Natural killer cell (primary cell): ENCODE data around the gene C10orf67. TPM values are rescaled to one million over a fixed set of nuclear protein-coding genes. Genes with fewer than 3 reads are reported as not detected.

Experiments
- ATAC-seq, 3 donors: fragments of 150-1000 bp in 2 of 3; fragments of 200-7000 bp in 1 of 3; cut with Tn5 transposase; 1 replicate in 1 of 3; 2 replicates in 2 of 3; pipeline ENCODE4 v1.10.0; 2021; ENCODE audit warnings: mild to moderate bottlenecking in 2 of 3, moderate library complexity in 2 of 3
- DNase-seq, 2 donors: peaks; one replicate each; pipeline versions ENCODE4 v3.0.0 to v3.0.0-alpha.2; 2013 to 2021; ENCODE audit warnings: mixed read lengths in 1 of 2
- H3K27ac ChIP-seq: one replicate; pipeline ENCODE4 v1.5.1; 2013; ENCODE audit warnings: mild to moderate bottlenecking, low read length
- H3K27me3 ChIP-seq: one replicate; pipeline ENCODE4 v1.6.1; 2013; ENCODE audit warnings: low read length; ENCODE audit not compliant: control insufficient read depth, insufficient read depth
- H3K36me3 ChIP-seq: one replicate; pipeline ENCODE4 v1.6.1; 2013; ENCODE audit warnings: low read length; ENCODE audit not compliant: control insufficient read depth, insufficient read depth
- H3K4me1 ChIP-seq: one replicate; pipeline ENCODE4 v1.6.1; 2013; ENCODE audit warnings: low read length; ENCODE audit not compliant: control insufficient read depth, insufficient read depth
- H3K4me3 ChIP-seq: one replicate; pipeline ENCODE4 v1.5.1; 2013; ENCODE audit warnings: low read length
- H3K9me3 ChIP-seq: one replicate; pipeline ENCODE4 v1.6.1; 2013; ENCODE audit warnings: low read length; ENCODE audit not compliant: control insufficient read depth, insufficient read depth
- H3K27ac Mint-ChIP-seq, 2 donors: one replicate each; pipeline ENCODE4 v1.8.0; 2022; ENCODE audit warnings: mild to moderate bottlenecking in 2 of 2, mixed read lengths in 2 of 2, moderate library complexity in 1 of 2
- H3K27me3 Mint-ChIP-seq, 2 donors: one replicate each; pipeline ENCODE4 v1.8.0; 2022; ENCODE audit warnings: low read depth in 2 of 2, mixed read lengths in 2 of 2
- H3K36me3 Mint-ChIP-seq: one replicate; pipeline ENCODE4 v1.8.0; 2022; ENCODE audit warnings: mixed read lengths
- H3K4me1 Mint-ChIP-seq, 2 donors: one replicate each; pipeline ENCODE4 v1.8.0; 2022; ENCODE audit warnings: mixed read lengths in 2 of 2
- H3K4me3 Mint-ChIP-seq: one replicate; pipeline ENCODE4 v1.8.0; 2022; ENCODE audit warnings: mild to moderate bottlenecking, moderate library complexity, mixed read lengths
- H3K9me3 Mint-ChIP-seq, 2 donors: one replicate each; pipeline ENCODE4 v1.8.0; 2022; ENCODE audit warnings: mixed read lengths in 2 of 2
- WGBS: methylation state at CpG from one replicate; pipeline ENCODE4 v1.1.7; 2013; ENCODE audit warnings: missing lambda C conversion rate; ENCODE audit not compliant: insufficient coverage; 5-methylcytosine and 5-hydroxymethylcytosine counted together
- intact Hi-C: fragments of 100-400 bp; cut with micrococcal nuclease; formaldehyde crosslinking; loops from one replicate; pipeline ENCODE4 v1.14.2; 2022
- total RNA-seq, 4 donors: library from RNA; stranded (reverse); fragments of 120-200 nt in 1 of 4; gene quantifications; one replicate each; pipeline versions ENCODE4 v1.2.3 to v1.2.4, GENCODE V29; 2013 to 2022
- TF ChIP-seq, protein P1 (sequence below): fragments of 200-600 bp; IDR thresholded peaks from one replicate; pipeline ENCODE4 v1.8.0; 2022; ENCODE audit warnings: antibody characterized with exemption

The C10orf67 gene
- total RNA-seq, 3 donors from 2014 or later (not counting 1 experiment from before 2014, with no cell fraction given), result not detected

DNA sequence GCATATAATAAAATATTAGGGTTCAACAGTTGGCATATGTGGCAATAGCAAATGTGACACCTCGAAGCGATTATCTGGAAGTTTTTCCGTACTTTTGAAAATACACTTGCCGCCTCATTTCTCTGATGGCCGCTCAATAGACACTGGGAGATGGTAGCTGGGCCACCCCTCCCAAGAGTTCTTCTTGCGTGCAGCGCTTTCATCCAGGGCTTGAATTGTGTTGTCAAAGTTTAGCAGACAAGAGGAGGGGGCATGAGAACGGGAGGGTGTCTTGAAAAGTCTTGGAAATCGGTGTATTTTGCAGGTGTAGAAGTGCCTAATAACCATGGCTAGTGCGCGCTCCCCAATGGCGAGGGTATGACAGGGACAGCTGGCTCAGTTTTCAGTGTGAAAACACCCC is 144.0 kb downstream of the C10orf67 start:
- Histone ChIP-seq H3K9me3 (no peaks in the 10 kb centered on the region), H3K27me3 (peaks cover 39% of the 10 kb centered on the region), H3K27ac (no peak overlapping the region), H3K4me1 (no peaks in the 10 kb centered on the region), H3K36me3 (no peaks in the 10 kb centered on the region), H3K4me3 (no peak overlapping the region)
- DNase-seq (no peak), ATAC-seq (no peak)
- H3K4me1 Mint-ChIP-seq, result no peaks in the 10 kb centered on the region
- TF ChIP-seq, protein P1, sequence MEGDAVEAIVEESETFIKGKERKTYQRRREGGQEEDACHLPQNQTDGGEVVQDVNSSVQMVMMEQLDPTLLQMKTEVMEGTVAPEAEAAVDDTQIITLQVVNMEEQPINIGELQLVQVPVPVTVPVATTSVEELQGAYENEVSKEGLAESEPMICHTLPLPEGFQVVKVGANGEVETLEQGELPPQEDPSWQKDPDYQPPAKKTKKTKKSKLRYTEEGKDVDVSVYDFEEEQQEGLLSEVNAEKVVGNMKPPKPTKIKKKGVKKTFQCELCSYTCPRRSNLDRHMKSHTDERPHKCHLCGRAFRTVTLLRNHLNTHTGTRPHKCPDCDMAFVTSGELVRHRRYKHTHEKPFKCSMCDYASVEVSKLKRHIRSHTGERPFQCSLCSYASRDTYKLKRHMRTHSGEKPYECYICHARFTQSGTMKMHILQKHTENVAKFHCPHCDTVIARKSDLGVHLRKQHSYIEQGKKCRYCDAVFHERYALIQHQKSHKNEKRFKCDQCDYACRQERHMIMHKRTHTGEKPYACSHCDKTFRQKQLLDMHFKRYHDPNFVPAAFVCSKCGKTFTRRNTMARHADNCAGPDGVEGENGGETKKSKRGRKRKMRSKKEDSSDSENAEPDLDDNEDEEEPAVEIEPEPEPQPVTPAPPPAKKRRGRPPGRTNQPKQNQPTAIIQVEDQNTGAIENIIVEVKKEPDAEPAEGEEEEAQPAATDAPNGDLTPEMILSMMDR, result no peak
- H3K27me3 Mint-ChIP-seq, result peaks cover 60 to 84% of the 10 kb centered on the region in 2 donors
- intact Hi-C loops, result no loop called here
- no peaks in the 10 kb centered on the region for H3K9me3 Mint-ChIP-seq
- no peak overlapping the region for H3K27ac Mint-ChIP-seq
- H3K36me3 Mint-ChIP-seq, result no peaks in the 10 kb centered on the region
- WGBS, result 12% methylated on average over 12 of the region's 12 CpGs
- H3K4me3 Mint-ChIP-seq, result no peak overlapping the region

DNA sequence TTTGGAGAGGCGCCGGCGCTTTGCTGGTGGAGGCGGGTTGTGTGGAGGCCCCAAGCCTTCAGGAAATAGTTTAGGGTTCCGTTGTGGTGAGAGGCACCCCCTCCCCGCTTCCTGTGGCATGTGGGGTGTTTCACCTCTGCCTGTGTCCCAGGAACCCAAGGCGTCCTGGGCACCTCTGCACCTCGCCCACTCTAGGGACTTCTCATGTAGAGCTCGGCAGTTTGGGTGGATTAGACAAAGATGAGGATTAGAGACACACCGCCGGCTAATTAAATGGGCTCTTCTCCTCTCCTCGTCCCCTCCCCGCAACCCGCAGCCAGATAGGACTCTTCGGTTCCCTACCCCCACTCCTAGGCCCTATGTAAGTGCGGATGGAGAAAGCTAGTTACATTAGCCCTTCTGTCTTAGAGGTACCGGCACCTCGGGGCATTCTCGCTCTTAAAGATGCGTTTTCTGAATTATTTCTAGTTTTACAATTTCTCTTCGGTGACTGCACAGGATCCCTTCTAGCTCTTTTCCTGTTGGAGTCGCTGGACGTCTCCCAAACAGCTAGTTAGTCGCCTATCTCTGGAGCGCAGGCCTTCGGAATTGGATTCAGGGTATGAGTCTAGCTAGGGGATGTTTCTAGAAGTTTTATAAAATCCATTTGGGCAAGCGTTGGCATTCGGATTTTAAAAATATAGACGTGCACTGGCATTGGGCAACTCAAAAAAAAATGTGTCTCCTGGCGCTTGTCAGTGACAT is 144.7 kb downstream of the C10orf67 start:
- Histone ChIP-seq H3K4me1 (no peaks in the 10 kb centered on the region), H3K36me3 (no peaks in the 10 kb centered on the region), H3K4me3 (no peak overlapping the region), H3K27ac (no peak overlapping the region), H3K27me3 (peaks cover 40% of the 10 kb centered on the region), H3K9me3 (no peaks in the 10 kb centered on the region)
- Mint-ChIP-seq H3K27ac (no peak overlapping the region), H3K36me3 (no peaks in the 10 kb centered on the region), H3K27me3 (peaks cover 64 to 84% of the 10 kb centered on the region in 2 donors), H3K4me3 (no peak overlapping the region), H3K4me1 (no peaks in the 10 kb centered on the region), H3K9me3 (no peaks in the 10 kb centered on the region)
- WGBS, result 3% methylated on average over 29 of the region's 30 CpGs
- DNase-seq (no peak), ATAC-seq (no peak)
- intact Hi-C loops, result no loop called here
- TF ChIP-seq, protein P1, result no peak

DNA sequence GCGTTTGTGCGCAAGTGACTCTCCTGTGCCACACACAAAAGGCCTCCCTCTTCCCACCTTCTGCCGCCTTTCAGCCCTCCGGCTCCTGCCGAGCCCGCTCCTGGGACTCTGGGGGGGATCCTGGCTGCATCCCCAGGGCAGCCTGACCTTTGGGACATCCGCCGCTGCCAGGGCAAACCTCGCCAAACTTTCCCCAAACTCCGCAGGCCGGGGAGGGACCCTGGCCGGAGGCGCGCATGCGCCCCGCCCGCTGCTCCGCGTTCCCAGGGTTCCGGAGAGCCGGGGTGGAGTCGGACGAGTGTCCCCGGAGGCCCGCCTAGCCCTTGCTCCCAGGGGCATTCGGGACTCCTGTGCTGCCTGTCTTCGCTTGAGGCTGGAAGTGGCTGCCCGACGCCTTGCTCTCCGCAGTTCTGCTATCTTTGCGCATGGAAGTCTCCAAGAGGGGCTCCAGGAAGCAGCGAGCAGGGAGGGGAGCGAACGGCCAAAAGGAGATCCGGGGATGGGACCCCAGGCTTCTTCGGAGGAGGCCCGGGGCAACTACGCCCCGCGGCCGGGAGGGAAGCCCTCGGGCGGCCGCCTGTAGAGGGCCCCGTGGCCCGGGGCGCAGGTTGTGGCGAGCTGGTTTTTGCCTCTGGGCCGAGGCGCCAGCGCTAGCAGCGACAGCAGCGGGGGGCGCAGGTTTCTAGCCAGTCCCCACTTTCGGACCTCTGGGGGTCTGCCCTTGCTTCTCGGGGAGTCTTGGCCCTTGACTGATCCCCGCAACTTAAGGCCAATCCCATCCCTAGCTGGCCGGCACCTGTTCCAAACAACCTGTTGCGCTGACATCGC is 145.4 kb downstream of the C10orf67 start:
- Histone ChIP-seq H3K36me3 (no peaks in the 10 kb centered on the region), H3K9me3 (no peaks in the 10 kb centered on the region), H3K4me3 (no peak overlapping the region), H3K27me3 (peaks cover 43% of the 10 kb centered on the region), H3K27ac (no peak overlapping the region), H3K4me1 (no peaks in the 10 kb centered on the region)
- intact Hi-C loops, result no loop called here
- DNase-seq (no peak), ATAC-seq (no peak)
- Mint-ChIP-seq H3K9me3 (no peaks in the 10 kb centered on the region), H3K27ac (no peak overlapping the region), H3K27me3 (peaks cover 63 to 79% of the 10 kb centered on the region in 2 donors), H3K4me1 (no peaks in the 10 kb centered on the region), H3K36me3 (no peaks in the 10 kb centered on the region), H3K4me3 (no peak overlapping the region)
- TF ChIP-seq, protein P1, result no peak
- 3% methylated on average over 60 of the region's 60 CpGs for WGBS
